ENCODE results near the gene SLC44A5.
"Not testable (repeated sequence)": the region's sequence is repeated elsewhere in the genome, so short reads cannot be mapped to it uniquely, and the experiment has no call there.

SLC44A5 gene

DNA sequence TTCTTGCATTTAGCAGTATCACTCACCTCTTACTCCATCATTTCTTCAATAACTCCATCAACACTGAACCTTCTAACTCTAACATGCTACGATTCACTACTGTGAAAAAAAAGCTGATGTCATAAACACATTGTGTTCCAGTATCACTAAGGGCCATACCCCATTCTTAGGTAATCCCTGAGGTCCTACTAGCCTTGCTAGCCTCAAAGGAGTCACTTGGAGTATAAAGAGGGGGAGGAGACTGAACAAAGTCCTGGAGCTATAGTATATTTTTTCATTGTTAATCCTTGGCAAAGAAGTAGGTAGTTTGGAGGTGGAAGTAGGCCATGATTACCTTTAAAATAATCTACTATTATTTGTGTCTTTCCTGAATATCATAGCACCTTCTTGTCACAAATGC lies at the start of gene SLC44A5:
SLC44A5 (minus strand) TSS at position 101 of the 400 bp plus-strand sequence. CDS start 69,667 bp downstream, outside the sequence.
- H3K4me1 ChIP-seq (ENCODE audit: low read depth, poor library complexity, severe bottlenecking), result peaks cover 5% of the 10 kb centered on the region
- no peaks in the 10 kb centered on the region for H4K20me1 ChIP-seq (ENCODE audit: insufficient read depth)
- TF ChIP-seq, protein P1, sequence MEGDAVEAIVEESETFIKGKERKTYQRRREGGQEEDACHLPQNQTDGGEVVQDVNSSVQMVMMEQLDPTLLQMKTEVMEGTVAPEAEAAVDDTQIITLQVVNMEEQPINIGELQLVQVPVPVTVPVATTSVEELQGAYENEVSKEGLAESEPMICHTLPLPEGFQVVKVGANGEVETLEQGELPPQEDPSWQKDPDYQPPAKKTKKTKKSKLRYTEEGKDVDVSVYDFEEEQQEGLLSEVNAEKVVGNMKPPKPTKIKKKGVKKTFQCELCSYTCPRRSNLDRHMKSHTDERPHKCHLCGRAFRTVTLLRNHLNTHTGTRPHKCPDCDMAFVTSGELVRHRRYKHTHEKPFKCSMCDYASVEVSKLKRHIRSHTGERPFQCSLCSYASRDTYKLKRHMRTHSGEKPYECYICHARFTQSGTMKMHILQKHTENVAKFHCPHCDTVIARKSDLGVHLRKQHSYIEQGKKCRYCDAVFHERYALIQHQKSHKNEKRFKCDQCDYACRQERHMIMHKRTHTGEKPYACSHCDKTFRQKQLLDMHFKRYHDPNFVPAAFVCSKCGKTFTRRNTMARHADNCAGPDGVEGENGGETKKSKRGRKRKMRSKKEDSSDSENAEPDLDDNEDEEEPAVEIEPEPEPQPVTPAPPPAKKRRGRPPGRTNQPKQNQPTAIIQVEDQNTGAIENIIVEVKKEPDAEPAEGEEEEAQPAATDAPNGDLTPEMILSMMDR (conservative IDR thresholded peaks at IDR 0.05; ENCODE audit: low read depth, low read length), result no peak
- H3K79me2 ChIP-seq (ENCODE audit: insufficient read depth, low read depth), result no peaks in the 10 kb centered on the region
- no peaks in the 10 kb centered on the region for H3K36me3 ChIP-seq (ENCODE audit: insufficient read depth)
- no peak within 1 kb of the TSS for H3K27ac ChIP-seq
- no peaks in the 10 kb centered on the region for H3K27me3 ChIP-seq (ENCODE audit: insufficient read depth, low read depth)
- H3K4me2 ChIP-seq, result no peak within 1 kb of the TSS
- no peak within 1 kb of the TSS for H3K9ac ChIP-seq
- no peak within 1 kb of the TSS for H2AFZ ChIP-seq (ENCODE audit: low read depth)
- no peak within 1 kb of the TSS for H3K4me3 ChIP-seq (IDR thresholded peaks at IDR 0.05; ENCODE audit: insufficient read depth, low read depth, low read length)

DNA sequence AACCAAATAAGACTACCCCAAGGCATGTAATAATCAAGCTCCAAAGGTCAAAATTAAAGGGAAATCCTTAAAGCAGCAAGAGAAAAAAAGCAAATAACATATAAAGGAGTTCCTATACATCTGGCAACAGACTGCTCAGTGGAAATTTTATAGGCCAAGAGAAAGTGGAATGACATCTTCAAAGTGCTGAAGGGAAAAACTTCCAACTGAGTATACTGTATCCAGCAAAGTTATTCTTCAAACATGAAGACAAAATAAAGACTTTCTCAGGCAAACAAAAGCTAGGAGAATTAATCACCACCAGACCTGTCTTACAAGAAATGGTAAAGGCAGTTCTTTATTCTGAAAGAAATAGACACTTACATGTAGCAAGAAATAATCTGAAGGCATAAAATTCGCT lies 45.0 kb upstream of the SLC44A5 start:
- no peaks in the 10 kb centered on the region for H3K36me3 ChIP-seq (ENCODE audit: insufficient read depth)
- no peak overlapping the region for H3K9ac ChIP-seq
- no peak overlapping the region for H3K4me2 ChIP-seq
- H3K4me1 ChIP-seq (ENCODE audit: low read depth, poor library complexity, severe bottlenecking), result no peaks in the 10 kb centered on the region
- TF ChIP-seq, protein P1 (conservative IDR thresholded peaks at IDR 0.05; ENCODE audit: low read depth, low read length), result no peak
- no peaks in the 10 kb centered on the region for H3K27me3 ChIP-seq (ENCODE audit: insufficient read depth, low read depth)
- no peaks in the 10 kb centered on the region for H3K79me2 ChIP-seq (ENCODE audit: insufficient read depth, low read depth)
- no peaks in the 10 kb centered on the region for H4K20me1 ChIP-seq (ENCODE audit: insufficient read depth)
- no peak overlapping the region for H3K27ac ChIP-seq
- H3K4me3 ChIP-seq (IDR thresholded peaks at IDR 0.05; ENCODE audit: insufficient read depth, low read depth, low read length), result no peak overlapping the region
- no peak overlapping the region for H2AFZ ChIP-seq (ENCODE audit: low read depth)

DNA sequence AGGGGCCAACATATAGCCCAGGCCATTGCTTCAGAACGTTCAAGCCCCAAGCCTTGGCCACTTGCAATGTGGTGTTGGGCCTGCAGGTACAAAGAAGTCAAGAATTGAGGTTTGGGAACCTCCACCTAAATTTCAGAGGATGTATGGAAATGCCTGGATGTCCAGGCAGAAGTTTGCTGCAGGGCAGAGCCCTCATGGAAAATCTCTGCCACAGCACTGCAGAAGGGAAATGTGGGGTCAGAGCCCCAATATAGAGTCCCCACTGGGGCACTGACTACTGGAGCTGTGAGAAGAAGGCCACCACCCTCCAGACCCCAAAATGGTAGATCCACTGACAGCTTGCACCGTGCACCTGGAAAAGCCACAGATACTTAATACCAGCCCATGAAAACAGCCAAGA lies 36.3 kb upstream of the SLC44A5 start:
- H3K79me2 ChIP-seq (ENCODE audit: insufficient read depth, low read depth); H3K4me2 ChIP-seq; H3K27ac ChIP-seq; H4K20me1 ChIP-seq (ENCODE audit: insufficient read depth); H3K4me3 ChIP-seq (IDR thresholded peaks at IDR 0.05; ENCODE audit: insufficient read depth, low read depth, low read length); H3K27me3 ChIP-seq (ENCODE audit: insufficient read depth, low read depth); H3K4me1 ChIP-seq (ENCODE audit: low read depth, poor library complexity, severe bottlenecking); H3K9ac ChIP-seq; H2AFZ ChIP-seq (ENCODE audit: low read depth); H3K36me3 ChIP-seq (ENCODE audit: insufficient read depth): not testable (repeated sequence)

DNA sequence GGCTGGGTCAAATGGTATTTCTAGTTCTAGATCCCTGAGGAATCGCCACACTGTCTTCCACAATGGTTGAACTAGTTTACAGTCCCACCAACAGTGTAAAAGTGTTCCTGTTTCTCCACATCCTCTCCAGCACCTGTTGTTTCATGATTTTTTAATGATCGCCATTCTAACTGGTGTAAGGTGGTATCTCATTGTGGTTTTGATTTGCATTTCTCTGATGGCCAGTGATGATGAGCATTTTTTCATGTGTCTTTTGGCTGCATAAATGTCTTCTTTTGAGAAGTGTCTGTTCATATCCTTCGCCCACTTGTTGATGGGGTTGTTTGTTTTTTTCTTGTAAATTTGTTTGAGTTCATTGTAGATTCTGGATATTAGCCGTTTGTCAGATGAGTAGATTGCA lies 34.2 kb upstream of the SLC44A5 start:
- H3K4me1 ChIP-seq (ENCODE audit: low read depth, poor library complexity, severe bottlenecking); H3K27me3 ChIP-seq (ENCODE audit: insufficient read depth, low read depth); H3K4me2 ChIP-seq; H3K9ac ChIP-seq; H4K20me1 ChIP-seq (ENCODE audit: insufficient read depth); H3K79me2 ChIP-seq (ENCODE audit: insufficient read depth, low read depth); H3K36me3 ChIP-seq (ENCODE audit: insufficient read depth); H3K27ac ChIP-seq; H3K4me3 ChIP-seq (IDR thresholded peaks at IDR 0.05; ENCODE audit: insufficient read depth, low read depth, low read length); H2AFZ ChIP-seq (ENCODE audit: low read depth): not testable (repeated sequence)

DNA sequence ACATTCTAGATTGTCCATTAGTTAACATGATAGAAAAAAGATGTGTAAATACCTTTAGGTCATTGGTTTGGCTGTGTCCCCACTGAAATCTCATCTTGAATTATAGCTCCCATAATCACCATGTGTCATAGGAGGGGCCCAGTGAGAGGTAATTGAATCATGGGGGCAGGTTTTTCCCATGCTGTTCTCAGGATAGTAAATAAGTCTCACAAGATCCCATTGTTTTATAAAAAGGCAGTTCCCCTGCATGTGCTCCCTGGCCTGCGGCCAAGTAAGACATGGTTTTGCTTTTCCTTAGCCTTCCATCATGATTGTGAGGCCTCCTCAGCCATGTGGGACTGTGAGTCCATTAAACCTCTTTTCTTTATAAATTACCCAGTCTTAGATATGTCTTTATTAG lies 32.5 kb upstream of the SLC44A5 start:
- no peaks in the 10 kb centered on the region for H3K4me1 ChIP-seq (ENCODE audit: low read depth, poor library complexity, severe bottlenecking)
- H3K27me3 ChIP-seq (ENCODE audit: insufficient read depth, low read depth), result no peaks in the 10 kb centered on the region
- H3K4me3 ChIP-seq (IDR thresholded peaks at IDR 0.05; ENCODE audit: insufficient read depth, low read depth, low read length), result no peak overlapping the region
- H3K36me3 ChIP-seq (ENCODE audit: insufficient read depth), result no peaks in the 10 kb centered on the region
- H2AFZ ChIP-seq (ENCODE audit: low read depth), result no peak overlapping the region
- no peak overlapping the region for H3K9ac ChIP-seq
- no peak overlapping the region for H3K27ac ChIP-seq
- no peaks in the 10 kb centered on the region for H3K79me2 ChIP-seq (ENCODE audit: insufficient read depth, low read depth)
- H4K20me1 ChIP-seq (ENCODE audit: insufficient read depth), result no peaks in the 10 kb centered on the region
- no peak overlapping the region for H3K4me2 ChIP-seq
- TF ChIP-seq, protein P1 (conservative IDR thresholded peaks at IDR 0.05; ENCODE audit: low read depth, low read length), result no peak

Measured in KMS-11 (cell line).